HepG2 (cell line): Measurements from ENCODE around the gene INTS7. TPM values are rescaled to one million over a fixed set of nuclear protein-coding genes. Genes with fewer than 3 reads are reported as not detected.

Experiments used
- ATAC-seq: fragments of 200-7000 bp; cut with Tn5 transposase; 3 replicates; pipeline ENCODE4 v1.9.1; 2020; ENCODE audit warnings: mild to moderate bottlenecking, moderate library complexity
- BruUV-seq: library from RNA; stranded (reverse); fragments of 400-500 nt; replicated peaks from 2 replicates; lab custom pipeline; 2021; lab: Mats Ljungman, UMichigan
- CTCF ChIA-PET: fragments of 300-600 bp; formaldehyde crosslinking; extraction: SDS; loops from one replicate; lab custom pipeline; 2021; ENCODE audit warnings: low total read pairs, inconsistent platforms, low intra/inter-chr PET ratio; lab: Yijun Ruan, JAX
- POLR2A ChIA-PET: fragments of 350-600 bp; sonication (Branson Sonifier 250); formaldehyde crosslinking; loops from one replicate; lab custom pipeline; 2020; ENCODE audit warnings: antibody characterized with exemption, inconsistent platforms; lab: Yijun Ruan, JAX
- DNase-seq: peaks from one replicate; pipeline ENCODE4 v3.0.0-alpha.2; 2015; ENCODE audit warnings: low spot score
- FAIRE-seq: peaks from 3 replicates; lab custom pipeline; 2011; peaks lifted over from hg19 to GRCh38; lab: Jason Lieb, UNC
- H2AFZ ChIP-seq: one replicate; pipeline ENCODE4 v1.6.1; 2011; ENCODE audit warnings: low read length, inconsistent platforms
- H3K27ac ChIP-seq: fragments of 300-600 bp; 3 replicates; pipeline ENCODE4 v1.8.0; 2011; ENCODE audit warnings: mixed run types, mild to moderate bottlenecking, mixed read lengths, low read length, inconsistent platforms; ENCODE audit not compliant: insufficient read depth; ENCODE audit errors: extremely low read length
- H3K27me3 ChIP-seq, 2 experiments: fragments of 200-600 bp in 1 of 2; 2 replicates in 1 of 2; 3 replicates in 1 of 2; pipeline versions ENCODE4 v1.6.0 to v1.8.0; 2011; ENCODE audit warnings: low read length in 2 of 2, mild to moderate bottlenecking in 2 of 2, moderate library complexity in 2 of 2, inconsistent platforms in 1 of 2; ENCODE audit not compliant: insufficient read depth in 2 of 2, control insufficient read depth in 1 of 2
- H3K36me3 ChIP-seq, 2 experiments: fragments of 200-600 bp in 1 of 2; replicated peaks in 1 of 2; 2 replicates in 1 of 2; 3 replicates in 1 of 2; pipeline versions ENCODE4 v1.5.1 to v1.8.0; 2011; ENCODE audit warnings: low read length in 2 of 2, inconsistent platforms in 1 of 2; ENCODE audit not compliant: insufficient read depth in 2 of 2, control insufficient read depth in 1 of 2
- H3K4me1 ChIP-seq: 2 replicates; pipeline ENCODE4 v1.5.1; 2012; ENCODE audit warnings: low read length, inconsistent platforms; ENCODE audit not compliant: insufficient read depth
- H3K4me2 ChIP-seq: 2 replicates; pipeline ENCODE4 v1.6.0; 2011; ENCODE audit warnings: low read depth, low read length, inconsistent platforms
- H3K4me3 ChIP-seq, 3 experiments: fragments of 200-600 bp in 1 of 3; sonication (generic), shearing (Covaris generic) in 1 of 3; replicated peaks in 1 of 3; 2 replicates each; pipeline ENCODE4 v1.5.1; 2011 to 2016; ENCODE audit warnings: low read length in 3 of 3, inconsistent platforms in 2 of 3, low read depth in 2 of 3, mild to moderate bottlenecking in 2 of 3, control low read depth in 1 of 3, mixed read lengths in 1 of 3; ENCODE audit not compliant: insufficient read depth in 1 of 3
- H3K79me2 ChIP-seq: one replicate; pipeline ENCODE4 v1.6.1; 2011; ENCODE audit warnings: low read length, inconsistent platforms; ENCODE audit not compliant: insufficient read depth
- H3K9ac ChIP-seq: 2 replicates; pipeline ENCODE4 v1.6.0; 2011; ENCODE audit warnings: mild to moderate bottlenecking, low read depth, low read length, inconsistent platforms; ENCODE audit not compliant: insufficient read depth
- H3K9me3 ChIP-seq: 2 replicates; pipeline ENCODE4 v1.5.1; 2012; ENCODE audit warnings: mild to moderate bottlenecking, low read length
- H4K20me1 ChIP-seq: 2 replicates; pipeline ENCODE4 v1.6.0; 2011; ENCODE audit warnings: inconsistent platforms, mild to moderate bottlenecking, low read length, moderate library complexity; ENCODE audit not compliant: insufficient read depth
- BRD4 ChIP-seq: sonication (generic); formaldehyde crosslinking; IDR thresholded peaks from 2 replicates; pipeline ENCODE4 v1.4.0; 2020; ENCODE audit warnings: missing genetic modification reagents
- CHCHD3 ChIP-seq: sonication (generic); formaldehyde crosslinking; IDR thresholded peaks from 2 replicates; pipeline ENCODE4 v1.8.0; 2022; ENCODE audit warnings: mild to moderate bottlenecking, missing genetic modification reagents, moderate library complexity
- SYNCRIP ChIP-seq: fragments of 200-400 bp; formaldehyde crosslinking; IDR thresholded peaks from 2 replicates; pipeline ENCODE4 v1.6.1; 2018; ENCODE audit warnings: mild to moderate bottlenecking, low read depth, low read length; ENCODE audit not compliant: insufficient read depth
- TEAD2 ChIP-seq: sonication (generic); formaldehyde crosslinking; IDR thresholded peaks from 2 replicates; pipeline ENCODE4 v1.9.0; 2021; ENCODE audit warnings: missing genetic modification reagents
- ZMYM2 ChIP-seq: sonication (generic); formaldehyde crosslinking; IDR thresholded peaks from 2 replicates; pipeline ENCODE4 v1.8.0; 2022; ENCODE audit warnings: mild to moderate bottlenecking, missing genetic modification reagents
- ZNF101 ChIP-seq: sonication (generic); formaldehyde crosslinking; IDR thresholded peaks from 2 replicates; pipeline ENCODE4 v1.4.0; 2020; ENCODE audit warnings: mild to moderate bottlenecking, low read depth, missing genetic modification reagents, borderline replicate concordance
- ZNF207 ChIP-seq: fragments of 450-650 bp; IDR thresholded peaks from 2 replicates; pipeline ENCODE4 v1.6.1; 2016; ENCODE audit warnings: antibody characterized with exemption, borderline replicate concordance
- ZNF282 ChIP-seq: fragments of 450-650 bp; IDR thresholded peaks from 2 replicates; pipeline ENCODE4 v1.6.1; 2018; ENCODE audit not compliant: partially characterized antibody
- ZNF33B ChIP-seq: sonication (generic); formaldehyde crosslinking; IDR thresholded peaks from 2 replicates; pipeline ENCODE4 v1.5.1; 2020; ENCODE audit warnings: mild to moderate bottlenecking, missing genetic modification reagents
- ZNF572 ChIP-seq: sonication (generic); formaldehyde crosslinking; IDR thresholded peaks from 2 replicates; pipeline ENCODE4 v1.5.1; 2020; ENCODE audit warnings: mild to moderate bottlenecking, missing genetic modification reagents
- ZNF644 ChIP-seq: IDR thresholded peaks from 2 replicates; pipeline ENCODE4 v1.6.1; 2016; ENCODE audit warnings: low read depth
- WGBS: methylation state at CpG from one replicate; pipeline ENCODE4 v1.1.6; 2017; ENCODE audit warnings: low lambda C conversion rate; 5-methylcytosine and 5-hydroxymethylcytosine counted together
- in situ Hi-C: cut with HindIII; loops from 2 replicates; pipeline ENCODE4 v1.10.0; 2017; ENCODE audit warnings: low pct_unique_long_range_greater_than_20kb; ENCODE audit not compliant: extremely low pct_ligation_motif_present
- intact Hi-C: fragments of 100-400 bp; cut with micrococcal nuclease; formaldehyde crosslinking; loops from one replicate; pipeline ENCODE4 v1.10.0; 2022; ENCODE audit not compliant: unreplicated experiment
- polyA plus RNA-seq, 8 experiments: library from polyadenylated mRNA; depleted of rRNA in 3 of 8; stranded (reverse) in 7 of 8; unstranded in 1 of 8; fragments of >200 nt; fragmentation: Illumina TruSeq in 4 of 8; extraction: Trizol in 4 of 8; gene quantifications; 2 replicates each; pipeline versions ENCODE4 v1.2.1 to v1.2.3, GENCODE V29; 2011 to 2016; ENCODE audit warnings: low read depth in 4 of 8, missing spikeins in 1 of 8, mixed read lengths in 1 of 8; ENCODE audit not compliant: insufficient read depth in 1 of 8
- total RNA-seq, 5 experiments: library from RNA; depleted of rRNA; stranded (reverse); fragments of >200 nt; fragmentation: Illumina TruSeq; extraction: Trizol; gene quantifications; 2 replicates each; pipeline ENCODE4 v1.2.3, GENCODE V29; 2016; ENCODE audit warnings: low read depth in 1 of 5
- TF ChIP-seq, protein P1 (sequence below): IDR thresholded peaks from 2 replicates; pipeline ENCODE4 v1.6.1; 2016; ENCODE audit warnings: low read depth, missing genetic modification reagents, missing compliant biosample characterization

Gene INTS7
- total and polyA plus RNA-seq, 2 of the 13 experiments (the other 11 are each of a cell fraction or from before 2014, with no cell fraction given): 18.3 to 22.4 TPM

DNA sequence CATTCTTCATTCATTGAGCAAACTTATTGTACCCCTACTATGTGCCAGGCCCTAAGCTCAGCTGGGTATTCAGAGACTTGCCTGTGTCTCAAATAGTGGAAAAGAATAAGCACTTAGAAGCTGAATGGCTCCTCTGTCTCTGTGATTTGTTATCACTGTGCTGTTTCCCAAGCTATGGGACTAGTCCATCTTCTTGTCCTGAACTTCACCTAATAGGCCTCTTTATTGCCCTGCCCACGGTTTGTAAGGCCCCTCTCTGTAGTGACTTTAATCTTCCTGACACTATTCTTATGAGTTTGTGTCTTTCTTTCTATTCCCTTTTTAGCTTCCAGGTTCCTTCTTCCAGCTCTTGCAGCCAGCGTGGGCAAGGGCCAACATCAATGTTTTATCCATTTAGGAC is 119.4 kb downstream of the INTS7 start:
- H3K4me3 ChIP-seq: no peak overlapping the region
- no peaks in the 10 kb centered on the region for H3K79me2 ChIP-seq
- peaks cover 65% of the 10 kb centered on the region for H3K4me1 ChIP-seq
- no peak overlapping the region for H3K4me2 ChIP-seq
- H3K9me3 ChIP-seq: no peaks in the 10 kb centered on the region
- 54% methylated on average over 2 of the region's 2 CpGs for WGBS
- intact Hi-C loops (no loop called here), in situ Hi-C loops (no loop called here)
- CTCF ChIA-PET: no interaction called here
- ATAC-seq: no peak
- POLR2A ChIA-PET: no interaction called here
- H3K27me3 ChIP-seq: no peaks in the 10 kb centered on the region
- no peak overlapping the region for H3K9ac ChIP-seq
- H4K20me1 ChIP-seq: no peaks in the 10 kb centered on the region
- BruUV-seq: no TSS peak
- TF ChIP-seq CHCHD3 (CRISPR knock-in tag): no peak
- no peak for TF ChIP-seq TEAD2 (CRISPR knock-in tag)
- no peak for TF ChIP-seq BRD4 (CRISPR knock-in tag)
- TF ChIP-seq ZNF101 (CRISPR knock-in tag): no peak
- TF ChIP-seq ZNF572: no peak
- no peak for TF ChIP-seq ZNF33B (CRISPR knock-in tag)
- TF ChIP-seq ZNF207: no peak
- no peak for TF ChIP-seq ZNF644 (CRISPR knock-in tag)
- TF ChIP-seq ZMYM2 (CRISPR knock-in tag): no peak
- no peak for TF ChIP-seq SYNCRIP
- TF ChIP-seq, protein P1, sequence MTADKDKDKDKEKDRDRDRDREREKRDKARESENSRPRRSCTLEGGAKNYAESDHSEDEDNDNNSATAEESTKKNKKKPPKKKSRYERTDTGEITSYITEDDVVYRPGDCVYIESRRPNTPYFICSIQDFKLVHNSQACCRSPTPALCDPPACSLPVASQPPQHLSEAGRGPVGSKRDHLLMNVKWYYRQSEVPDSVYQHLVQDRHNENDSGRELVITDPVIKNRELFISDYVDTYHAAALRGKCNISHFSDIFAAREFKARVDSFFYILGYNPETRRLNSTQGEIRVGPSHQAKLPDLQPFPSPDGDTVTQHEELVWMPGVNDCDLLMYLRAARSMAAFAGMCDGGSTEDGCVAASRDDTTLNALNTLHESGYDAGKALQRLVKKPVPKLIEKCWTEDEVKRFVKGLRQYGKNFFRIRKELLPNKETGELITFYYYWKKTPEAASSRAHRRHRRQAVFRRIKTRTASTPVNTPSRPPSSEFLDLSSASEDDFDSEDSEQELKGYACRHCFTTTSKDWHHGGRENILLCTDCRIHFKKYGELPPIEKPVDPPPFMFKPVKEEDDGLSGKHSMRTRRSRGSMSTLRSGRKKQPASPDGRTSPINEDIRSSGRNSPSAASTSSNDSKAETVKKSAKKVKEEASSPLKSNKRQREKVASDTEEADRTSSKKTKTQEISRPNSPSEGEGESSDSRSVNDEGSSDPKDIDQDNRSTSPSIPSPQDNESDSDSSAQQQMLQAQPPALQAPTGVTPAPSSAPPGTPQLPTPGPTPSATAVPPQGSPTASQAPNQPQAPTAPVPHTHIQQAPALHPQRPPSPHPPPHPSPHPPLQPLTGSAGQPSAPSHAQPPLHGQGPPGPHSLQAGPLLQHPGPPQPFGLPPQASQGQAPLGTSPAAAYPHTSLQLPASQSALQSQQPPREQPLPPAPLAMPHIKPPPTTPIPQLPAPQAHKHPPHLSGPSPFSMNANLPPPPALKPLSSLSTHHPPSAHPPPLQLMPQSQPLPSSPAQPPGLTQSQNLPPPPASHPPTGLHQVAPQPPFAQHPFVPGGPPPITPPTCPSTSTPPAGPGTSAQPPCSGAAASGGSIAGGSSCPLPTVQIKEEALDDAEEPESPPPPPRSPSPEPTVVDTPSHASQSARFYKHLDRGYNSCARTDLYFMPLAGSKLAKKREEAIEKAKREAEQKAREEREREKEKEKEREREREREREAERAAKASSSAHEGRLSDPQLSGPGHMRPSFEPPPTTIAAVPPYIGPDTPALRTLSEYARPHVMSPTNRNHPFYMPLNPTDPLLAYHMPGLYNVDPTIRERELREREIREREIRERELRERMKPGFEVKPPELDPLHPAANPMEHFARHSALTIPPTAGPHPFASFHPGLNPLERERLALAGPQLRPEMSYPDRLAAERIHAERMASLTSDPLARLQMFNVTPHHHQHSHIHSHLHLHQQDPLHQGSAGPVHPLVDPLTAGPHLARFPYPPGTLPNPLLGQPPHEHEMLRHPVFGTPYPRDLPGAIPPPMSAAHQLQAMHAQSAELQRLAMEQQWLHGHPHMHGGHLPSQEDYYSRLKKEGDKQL: no peak
- no peak for TF ChIP-seq ZNF282
- TF ChIP-seq, all 625 proteins: peak for 0
- Histone ChIP-seq H3K27ac (no peak overlapping the region), H3K36me3 (no peaks in the 10 kb centered on the region), H2AFZ (no peak overlapping the region)
- DNase-seq: no peak
- no peak for FAIRE-seq
